HL-60 (cell line): ENCODE results near the gene ART5.

Experiments
- GABPA ChIP-seq: IDR thresholded peaks from 2 replicates; pipeline ENCODE4 v1.6.1; 2012; ENCODE audit warnings: low read depth
- POLR2AphosphoS5 ChIP-seq: IDR thresholded peaks from 2 replicates; pipeline ENCODE4 v1.6.1; 2012; ENCODE audit warnings: low read depth
- TF ChIP-seq, protein P1 (sequence below): IDR thresholded peaks from one replicate; pipeline ENCODE4 v1.5.1; 2011; ENCODE audit warnings: low read length, control low read depth, inconsistent platforms; ENCODE audit not compliant: insufficient read depth
- TF ChIP-seq, protein P2 (sequence below): IDR thresholded peaks from 2 replicates; pipeline ENCODE4 v1.6.1; 2012; ENCODE audit warnings: low read depth; ENCODE audit not compliant: insufficient replicate concordance

DNA sequence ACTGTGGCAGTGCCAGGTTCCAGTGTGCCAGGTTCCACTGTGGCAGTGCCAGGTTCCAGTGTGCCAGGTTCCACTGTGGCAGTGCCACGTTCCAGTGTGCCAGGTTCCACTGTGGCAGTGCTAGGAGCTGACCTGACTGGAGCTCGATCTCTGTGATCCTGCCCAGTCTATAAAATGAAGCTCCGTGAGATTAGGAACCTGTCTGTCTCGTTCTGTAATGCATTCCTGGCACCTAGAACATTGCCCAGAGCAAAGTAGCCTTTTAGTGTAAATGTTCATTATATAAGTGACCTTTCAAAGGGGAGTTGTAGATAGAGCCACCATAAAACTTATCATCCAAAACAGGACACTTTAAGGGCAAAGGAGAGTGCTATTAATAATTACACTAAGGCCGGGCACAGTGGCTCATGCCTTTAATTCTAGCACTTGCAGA, 36.0 kb downstream of the ART5 start:
- TF ChIP-seq, protein P1, sequence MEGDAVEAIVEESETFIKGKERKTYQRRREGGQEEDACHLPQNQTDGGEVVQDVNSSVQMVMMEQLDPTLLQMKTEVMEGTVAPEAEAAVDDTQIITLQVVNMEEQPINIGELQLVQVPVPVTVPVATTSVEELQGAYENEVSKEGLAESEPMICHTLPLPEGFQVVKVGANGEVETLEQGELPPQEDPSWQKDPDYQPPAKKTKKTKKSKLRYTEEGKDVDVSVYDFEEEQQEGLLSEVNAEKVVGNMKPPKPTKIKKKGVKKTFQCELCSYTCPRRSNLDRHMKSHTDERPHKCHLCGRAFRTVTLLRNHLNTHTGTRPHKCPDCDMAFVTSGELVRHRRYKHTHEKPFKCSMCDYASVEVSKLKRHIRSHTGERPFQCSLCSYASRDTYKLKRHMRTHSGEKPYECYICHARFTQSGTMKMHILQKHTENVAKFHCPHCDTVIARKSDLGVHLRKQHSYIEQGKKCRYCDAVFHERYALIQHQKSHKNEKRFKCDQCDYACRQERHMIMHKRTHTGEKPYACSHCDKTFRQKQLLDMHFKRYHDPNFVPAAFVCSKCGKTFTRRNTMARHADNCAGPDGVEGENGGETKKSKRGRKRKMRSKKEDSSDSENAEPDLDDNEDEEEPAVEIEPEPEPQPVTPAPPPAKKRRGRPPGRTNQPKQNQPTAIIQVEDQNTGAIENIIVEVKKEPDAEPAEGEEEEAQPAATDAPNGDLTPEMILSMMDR = no peak
- TF ChIP-seq GABPA = no peak
- TF ChIP-seq, protein P2, sequence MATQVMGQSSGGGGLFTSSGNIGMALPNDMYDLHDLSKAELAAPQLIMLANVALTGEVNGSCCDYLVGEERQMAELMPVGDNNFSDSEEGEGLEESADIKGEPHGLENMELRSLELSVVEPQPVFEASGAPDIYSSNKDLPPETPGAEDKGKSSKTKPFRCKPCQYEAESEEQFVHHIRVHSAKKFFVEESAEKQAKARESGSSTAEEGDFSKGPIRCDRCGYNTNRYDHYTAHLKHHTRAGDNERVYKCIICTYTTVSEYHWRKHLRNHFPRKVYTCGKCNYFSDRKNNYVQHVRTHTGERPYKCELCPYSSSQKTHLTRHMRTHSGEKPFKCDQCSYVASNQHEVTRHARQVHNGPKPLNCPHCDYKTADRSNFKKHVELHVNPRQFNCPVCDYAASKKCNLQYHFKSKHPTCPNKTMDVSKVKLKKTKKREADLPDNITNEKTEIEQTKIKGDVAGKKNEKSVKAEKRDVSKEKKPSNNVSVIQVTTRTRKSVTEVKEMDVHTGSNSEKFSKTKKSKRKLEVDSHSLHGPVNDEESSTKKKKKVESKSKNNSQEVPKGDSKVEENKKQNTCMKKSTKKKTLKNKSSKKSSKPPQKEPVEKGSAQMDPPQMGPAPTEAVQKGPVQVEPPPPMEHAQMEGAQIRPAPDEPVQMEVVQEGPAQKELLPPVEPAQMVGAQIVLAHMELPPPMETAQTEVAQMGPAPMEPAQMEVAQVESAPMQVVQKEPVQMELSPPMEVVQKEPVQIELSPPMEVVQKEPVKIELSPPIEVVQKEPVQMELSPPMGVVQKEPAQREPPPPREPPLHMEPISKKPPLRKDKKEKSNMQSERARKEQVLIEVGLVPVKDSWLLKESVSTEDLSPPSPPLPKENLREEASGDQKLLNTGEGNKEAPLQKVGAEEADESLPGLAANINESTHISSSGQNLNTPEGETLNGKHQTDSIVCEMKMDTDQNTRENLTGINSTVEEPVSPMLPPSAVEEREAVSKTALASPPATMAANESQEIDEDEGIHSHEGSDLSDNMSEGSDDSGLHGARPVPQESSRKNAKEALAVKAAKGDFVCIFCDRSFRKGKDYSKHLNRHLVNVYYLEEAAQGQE = no peak
- TF ChIP-seq POLR2AphosphoS5 = no peak
